SK-N-SH treated with all-trans-retinoic acid at 6 μM for 48 hours (cell line): ENCODE results near the gene FRK.

Experiments
- ATAC-seq: fragments of 200-7000 bp; cut with Tn5 transposase; 3 replicates; pipeline ENCODE4 v1.9.1; 2020; ENCODE audit warnings: mild to moderate bottlenecking, moderate library complexity
- ARNTL ChIP-seq: fragments of 450-650 bp; formaldehyde crosslinking; IDR thresholded peaks from 2 replicates; pipeline ENCODE4 v1.5.0; 2020; ENCODE audit warnings: low read depth, mild to moderate bottlenecking, moderate library complexity, borderline replicate concordance
- BACH2 ChIP-seq: fragments of 250-450 bp; sonication (Bioruptor Pico); IDR thresholded peaks from 2 replicates; pipeline ENCODE4 v1.9.0; 2021; ENCODE audit warnings: mild to moderate bottlenecking, borderline replicate concordance
- CREB5 ChIP-seq: fragments of 250-450 bp; sonication (Bioruptor Pico); IDR thresholded peaks from 2 replicates; pipeline ENCODE4 v1.5.1; 2020; ENCODE audit warnings: low read depth, mild to moderate bottlenecking, moderate library complexity
- CSDC2 ChIP-seq: fragments of 250-450 bp; sonication (Bioruptor Pico); IDR thresholded peaks from 2 replicates; pipeline ENCODE4 v1.5.0; 2020; ENCODE audit warnings: mild to moderate bottlenecking, moderate library complexity
- CSRNP3 ChIP-seq: fragments of 250-450 bp; sonication (Bioruptor Pico); IDR thresholded peaks from 2 replicates; pipeline ENCODE4 v1.5.1; 2021; ENCODE audit warnings: mild to moderate bottlenecking, moderate library complexity
- ESRRG ChIP-seq: fragments of 250-450 bp; sonication (Bioruptor Pico); IDR thresholded peaks from 2 replicates; pipeline ENCODE4 v1.6.1; 2021; ENCODE audit warnings: mild to moderate bottlenecking
- GLIS3 ChIP-seq: fragments of 250-450 bp; sonication (Bioruptor Pico); IDR thresholded peaks from 2 replicates; pipeline ENCODE4 v1.5.0; 2020; ENCODE audit warnings: mild to moderate bottlenecking, moderate library complexity
- ISL1 ChIP-seq: fragments of 250-450 bp; sonication (Bioruptor Pico); IDR thresholded peaks from 2 replicates; pipeline ENCODE4 v2.1.2; 2022; ENCODE audit warnings: mild to moderate bottlenecking, moderate library complexity
- OSR1 ChIP-seq: fragments of 250-450 bp; sonication (Bioruptor Pico); IDR thresholded peaks from 2 replicates; pipeline ENCODE4 v1.8.0; 2022; ENCODE audit warnings: moderate library complexity, mild to moderate bottlenecking, inconsistent platforms
- POU6F1 ChIP-seq: fragments of 250-450 bp; sonication (Bioruptor Pico); IDR thresholded peaks from 2 replicates; pipeline ENCODE4 v1.8.0; 2021; ENCODE audit warnings: low read depth, mild to moderate bottlenecking, moderate library complexity, borderline replicate concordance
- RARB ChIP-seq: fragments of 250-450 bp; sonication (Bioruptor Pico); IDR thresholded peaks from 2 replicates; pipeline ENCODE4 v1.8.0; 2021; ENCODE audit warnings: mild to moderate bottlenecking, moderate library complexity
- SNAI2 ChIP-seq: fragments of 250-450 bp; sonication (Bioruptor Pico); IDR thresholded peaks from 2 replicates; pipeline ENCODE4 v1.5.0; 2020; ENCODE audit warnings: mild to moderate bottlenecking, moderate library complexity
- TCF4 ChIP-seq: fragments of 250-450 bp; sonication (Bioruptor Pico); IDR thresholded peaks from 2 replicates; pipeline ENCODE4 v1.8.0; 2021; ENCODE audit warnings: mild to moderate bottlenecking, moderate library complexity, borderline replicate concordance
- TOX ChIP-seq: fragments of 250-450 bp; sonication (Bioruptor Pico); IDR thresholded peaks from 2 replicates; pipeline ENCODE4 v1.8.0; 2021; ENCODE audit warnings: mild to moderate bottlenecking, moderate library complexity, borderline replicate concordance
- ZFP30 ChIP-seq: fragments of 450-650 bp; formaldehyde crosslinking; IDR thresholded peaks from 2 replicates; pipeline ENCODE4 v1.5.0; 2022; ENCODE audit warnings: mild to moderate bottlenecking, moderate library complexity
- ZNF70 ChIP-seq: fragments of 450-650 bp; formaldehyde crosslinking; IDR thresholded peaks from 2 replicates; pipeline ENCODE4 v1.5.0; 2020; ENCODE audit warnings: mild to moderate bottlenecking, moderate library complexity
- ZNF8 ChIP-seq: fragments of 450-650 bp; formaldehyde crosslinking; IDR thresholded peaks from 2 replicates; pipeline ENCODE4 v1.5.0; 2020; ENCODE audit warnings: mild to moderate bottlenecking, moderate library complexity
- TF ChIP-seq, protein P1 (sequence below): fragments of 250-450 bp; sonication (Bioruptor Pico); IDR thresholded peaks from 2 replicates; pipeline ENCODE4 v1.5.0; 2020; ENCODE audit warnings: mild to moderate bottlenecking, moderate library complexity
- TF ChIP-seq, protein P2 (sequence below): fragments of 250-450 bp; sonication (Bioruptor Pico); IDR thresholded peaks from 2 replicates; pipeline ENCODE4 v1.8.0; 2020; ENCODE audit warnings: mild to moderate bottlenecking, moderate library complexity, borderline replicate concordance

The FRK gene

DNA sequence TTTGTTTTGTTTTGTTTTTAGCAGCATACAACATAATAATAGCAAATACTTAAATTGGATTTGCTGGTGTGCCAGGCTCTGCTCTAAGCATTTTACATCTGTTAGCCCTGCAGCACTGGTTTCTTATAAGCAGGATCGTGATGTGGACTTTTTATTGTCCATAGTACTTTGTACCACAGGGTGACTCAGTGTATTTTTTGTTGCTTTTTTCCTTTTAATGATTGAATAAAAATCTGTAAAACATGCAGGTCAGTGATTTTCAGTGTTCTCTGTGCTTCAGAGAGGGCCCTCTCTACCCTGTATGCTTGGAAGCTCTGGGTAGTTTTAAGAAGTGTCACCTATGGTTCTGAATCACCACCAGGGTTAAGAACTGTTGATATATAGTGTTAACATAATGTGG is 43.9 kb upstream of the FRK start:
- no peak for TF ChIP-seq ESRRG (CRISPR knock-in tag)
- TF ChIP-seq BACH2 (CRISPR knock-in tag), result no peak
- TF ChIP-seq, protein P1, sequence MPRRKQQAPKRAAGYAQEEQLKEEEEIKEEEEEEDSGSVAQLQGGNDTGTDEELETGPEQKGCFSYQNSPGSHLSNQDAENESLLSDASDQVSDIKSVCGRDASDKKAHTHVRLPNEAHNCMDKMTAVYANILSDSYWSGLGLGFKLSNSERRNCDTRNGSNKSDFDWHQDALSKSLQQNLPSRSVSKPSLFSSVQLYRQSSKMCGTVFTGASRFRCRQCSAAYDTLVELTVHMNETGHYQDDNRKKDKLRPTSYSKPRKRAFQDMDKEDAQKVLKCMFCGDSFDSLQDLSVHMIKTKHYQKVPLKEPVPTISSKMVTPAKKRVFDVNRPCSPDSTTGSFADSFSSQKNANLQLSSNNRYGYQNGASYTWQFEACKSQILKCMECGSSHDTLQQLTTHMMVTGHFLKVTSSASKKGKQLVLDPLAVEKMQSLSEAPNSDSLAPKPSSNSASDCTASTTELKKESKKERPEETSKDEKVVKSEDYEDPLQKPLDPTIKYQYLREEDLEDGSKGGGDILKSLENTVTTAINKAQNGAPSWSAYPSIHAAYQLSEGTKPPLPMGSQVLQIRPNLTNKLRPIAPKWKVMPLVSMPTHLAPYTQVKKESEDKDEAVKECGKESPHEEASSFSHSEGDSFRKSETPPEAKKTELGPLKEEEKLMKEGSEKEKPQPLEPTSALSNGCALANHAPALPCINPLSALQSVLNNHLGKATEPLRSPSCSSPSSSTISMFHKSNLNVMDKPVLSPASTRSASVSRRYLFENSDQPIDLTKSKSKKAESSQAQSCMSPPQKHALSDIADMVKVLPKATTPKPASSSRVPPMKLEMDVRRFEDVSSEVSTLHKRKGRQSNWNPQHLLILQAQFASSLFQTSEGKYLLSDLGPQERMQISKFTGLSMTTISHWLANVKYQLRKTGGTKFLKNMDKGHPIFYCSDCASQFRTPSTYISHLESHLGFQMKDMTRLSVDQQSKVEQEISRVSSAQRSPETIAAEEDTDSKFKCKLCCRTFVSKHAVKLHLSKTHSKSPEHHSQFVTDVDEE, result no peak
- no peak for TF ChIP-seq TCF4 (CRISPR knock-in tag)
- TF ChIP-seq CSRNP3 (CRISPR knock-in tag), result no peak
- TF ChIP-seq ISL1 (CRISPR knock-in tag), result no peak
- ATAC-seq, result no peak

- TF ChIP-seq TOX, result no peak
- no peak for TF ChIP-seq OSR1
- no peak for TF ChIP-seq ISL1 (CRISPR knock-in tag)
- TF ChIP-seq ZNF70 (CRISPR knock-in tag), result no peak
- TF ChIP-seq ZFP30, result no peak
- TF ChIP-seq ZNF8 (CRISPR knock-in tag), result no peak
- no peak for TF ChIP-seq SNAI2 (CRISPR knock-in tag)
- no peak for TF ChIP-seq POU6F1 (CRISPR knock-in tag)
- TF ChIP-seq CSDC2 (CRISPR knock-in tag), result no peak
- TF ChIP-seq ARNTL (CRISPR knock-in tag), result no peak
- TF ChIP-seq, protein P1, result no peak
- TF ChIP-seq CSRNP3 (CRISPR knock-in tag), result no peak
- no peak for TF ChIP-seq GLIS3 (CRISPR knock-in tag)
- no peak for TF ChIP-seq CREB5 (CRISPR knock-in tag)
- TF ChIP-seq TCF4 (CRISPR knock-in tag), result no peak
- no peak for TF ChIP-seq RARB (CRISPR knock-in tag)
- no peak for ATAC-seq
Observed at GRCh38 chr6:116102873-116103272, 42.2 kb upstream of the FRK start.

DNA sequence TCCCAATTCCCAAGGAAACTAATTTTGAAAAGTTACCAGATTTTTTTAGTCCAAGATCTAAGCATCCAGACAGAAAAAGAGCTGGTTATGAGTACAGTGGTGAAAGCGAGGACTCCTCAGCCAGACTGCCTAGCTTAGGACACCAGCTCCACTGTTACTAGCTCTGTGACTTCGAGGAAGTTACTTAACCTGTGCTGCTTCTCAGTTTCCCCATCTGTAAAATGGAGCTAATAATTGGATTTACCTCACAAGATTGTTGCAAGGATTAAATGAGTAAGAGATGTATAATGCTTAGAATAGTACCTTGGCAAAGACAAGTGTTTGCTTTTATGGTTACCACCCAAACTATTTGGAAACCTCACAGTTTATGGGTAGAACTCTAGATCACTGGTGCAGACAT is 41.1 kb upstream of the FRK start:
- no peak for ATAC-seq

More for the DNA sequence above, 41.1 kb upstream of the FRK start:
- no peak for TF ChIP-seq TCF4 (CRISPR knock-in tag)
- TF ChIP-seq, protein P2, sequence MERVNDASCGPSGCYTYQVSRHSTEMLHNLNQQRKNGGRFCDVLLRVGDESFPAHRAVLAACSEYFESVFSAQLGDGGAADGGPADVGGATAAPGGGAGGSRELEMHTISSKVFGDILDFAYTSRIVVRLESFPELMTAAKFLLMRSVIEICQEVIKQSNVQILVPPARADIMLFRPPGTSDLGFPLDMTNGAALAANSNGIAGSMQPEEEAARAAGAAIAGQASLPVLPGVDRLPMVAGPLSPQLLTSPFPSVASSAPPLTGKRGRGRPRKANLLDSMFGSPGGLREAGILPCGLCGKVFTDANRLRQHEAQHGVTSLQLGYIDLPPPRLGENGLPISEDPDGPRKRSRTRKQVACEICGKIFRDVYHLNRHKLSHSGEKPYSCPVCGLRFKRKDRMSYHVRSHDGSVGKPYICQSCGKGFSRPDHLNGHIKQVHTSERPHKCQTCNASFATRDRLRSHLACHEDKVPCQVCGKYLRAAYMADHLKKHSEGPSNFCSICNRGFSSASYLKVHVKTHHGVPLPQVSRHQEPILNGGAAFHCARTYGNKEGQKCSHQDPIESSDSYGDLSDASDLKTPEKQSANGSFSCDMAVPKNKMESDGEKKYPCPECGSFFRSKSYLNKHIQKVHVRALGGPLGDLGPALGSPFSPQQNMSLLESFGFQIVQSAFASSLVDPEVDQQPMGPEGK, result no peak
- TF ChIP-seq POU6F1 (CRISPR knock-in tag), result no peak
